Ovary (tissue), 9 donors: ENCODE results near the gene GUCA1A. TPM values are rescaled to one million over a fixed set of nuclear protein-coding genes. Genes with fewer than 3 reads are reported as not detected.

ENCODE experiments used
- DNase-seq, 5 donors: peaks; one replicate each; pipeline ENCODE4 v3.0.0-alpha.2; 2019 to 2020
- H3K27ac ChIP-seq, 2 donors: fragments of 200-600 bp; one replicate each; pipeline versions ENCODE4 v1.5.1 to v1.8.0; 2019 to 2022
- H3K27me3 ChIP-seq: fragments of 200-600 bp; one replicate; pipeline ENCODE4 v1.8.0; 2022
- H3K36me3 ChIP-seq: fragments of 200-600 bp; sonication (generic); one replicate; pipeline ENCODE4 v1.5.1; 2019
- H3K4me1 ChIP-seq: one replicate; pipeline ENCODE4 v1.8.1; 2013; ENCODE audit warnings: mild to moderate bottlenecking, moderate library complexity; ENCODE audit not compliant: insufficient read depth
- H3K4me3 ChIP-seq: fragments of 200-600 bp; sonication (generic); one replicate; pipeline ENCODE4 v1.5.1; 2017
- H3K9me3 ChIP-seq, 2 donors: fragments of 200-600 bp in 1 of 2; sonication (generic) in 1 of 2; one replicate each; pipeline versions ENCODE4 v1.5.1 to v1.8.1; 2013 to 2019; ENCODE audit warnings: mild to moderate bottlenecking in 1 of 2, moderate library complexity in 1 of 2
- EP300 ChIP-seq: sonication (generic); formaldehyde crosslinking; IDR thresholded peaks from one replicate; pipeline ENCODE4 v1.6.1; 2017; ENCODE audit warnings: antibody characterized with exemption
- POLR2A ChIP-seq: fragments of 450-650 bp; IDR thresholded peaks from one replicate; pipeline ENCODE4 v1.6.1; 2017; ENCODE audit warnings: antibody characterized with exemption, mild to moderate bottlenecking, moderate library complexity
- WGBS, 3 donors: extraction: QIAGEN DNeasy Blood & Tissue Kit in 1 of 3; methylation state at CpG; one replicate each; pipeline versions ENCODE4 v1.1.5 to v1.1.7; 2013 to 2017; 5-methylcytosine and 5-hydroxymethylcytosine counted together
- intact Hi-C, 4 donors: fragments of 100-400 bp; cut with DNase I; formaldehyde crosslinking; loops; one replicate each; pipeline versions ENCODE4 v1.11.0 to v1.15.1; 2022 to 2023
- polyA plus RNA-seq, 2 donors: library from polyadenylated mRNA; stranded (reverse); fragments of 200-250 nt in 1 of 2; fragments of 350-450 nt in 1 of 2; fragmentation: Illumina TruSeq in 1 of 2; extraction: RNeasy Lipid Tissue Mini Kit (QIAGEN cat#74804) in 1 of 2; gene quantifications; one replicate each; pipeline ENCODE4 v1.2.3, GENCODE V29; 2013 to 2014
- total RNA-seq, 7 donors: library from RNA; depleted of rRNA in 2 of 7; stranded (reverse); fragments of >200 nt in 2 of 7; fragmentation: NEBNext Ultra II Directional in 3 of 7; extraction: Animal tissue kit (Norgen Biotek cat#: 25700) in 3 of 7; gene quantifications; one replicate each; pipeline versions ENCODE4 v1.1.0 to v1.2.4, GENCODE V29; 2016 to 2023
- TF ChIP-seq, protein P1 (sequence below), 3 donors: fragments of 450-650 bp in 2 of 3; fragments of 200-600 bp in 1 of 3; IDR thresholded peaks; one replicate each; pipeline versions ENCODE4 v1.5.1 to v1.8.0; 2016 to 2022; ENCODE audit warnings: antibody characterized with exemption in 3 of 3, mild to moderate bottlenecking in 1 of 3
- donor health status: DM: no; HTN: no; CAD: no; lungs with moderate emphysema.
- donor health status: DM: no; HTN: no; CAD: no.
- donor health status: Bipolar disorder and iron deficiency.
- donor health status: DM: yes; HTN: yes; CAD: no.
- donor health status: DM: no; HTN: no; CAD: no.
- donor health status: DM: yes; HTN: yes; CAD: no.

The GUCA1A gene
- total and polyA plus RNA-seq, 9 donors, result 0.06 TPM; not detected in 8

DNA sequence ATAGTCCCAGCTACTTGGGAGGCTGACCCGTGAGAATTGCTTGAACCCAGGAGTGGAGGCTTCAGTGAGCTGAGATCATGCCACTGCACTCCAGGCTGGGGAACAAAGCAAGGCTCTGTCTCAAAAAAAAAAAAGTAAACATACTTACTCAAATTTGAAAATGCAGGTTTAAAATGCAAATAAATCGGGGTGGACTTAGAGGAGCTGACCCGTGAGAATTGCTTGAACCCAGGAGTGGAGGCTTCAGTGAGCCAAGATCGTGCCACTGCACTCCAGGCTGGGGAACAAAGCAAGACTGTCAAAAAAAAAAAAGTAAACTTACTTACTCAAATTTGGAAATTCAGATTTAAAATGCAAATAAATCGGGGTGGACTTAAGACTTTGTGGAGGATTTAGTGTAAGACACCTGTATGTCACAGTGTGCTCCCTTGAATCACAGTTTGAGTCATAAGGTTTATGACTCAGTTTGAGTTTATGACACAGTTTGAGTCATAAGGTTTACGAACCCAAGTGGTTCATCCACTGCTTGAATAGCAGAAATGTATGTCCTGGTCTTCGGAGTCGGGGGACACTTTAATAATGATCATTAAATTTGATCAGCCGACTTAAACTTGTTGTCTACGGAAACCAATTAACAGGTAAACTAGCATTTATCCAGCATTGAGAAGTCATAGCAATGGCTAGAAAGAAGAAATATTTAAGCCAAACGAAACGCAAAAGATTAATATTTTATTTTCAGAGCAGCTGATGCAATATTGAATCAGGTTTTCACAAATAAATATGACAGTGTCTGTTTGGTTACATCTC lies 51.3 kb downstream of the GUCA1A start:
- Histone ChIP-seq H3K27me3 (no peaks in the 10 kb centered on the region), H3K36me3 (no peaks in the 10 kb centered on the region), H3K9me3 (no peaks in the 10 kb centered on the region), H3K27ac (no peak overlapping the region), H3K4me1 (no peaks in the 10 kb centered on the region), H3K4me3 (no peak overlapping the region)
- 81 to 82% (median 81%) methylated on average over 12 of the region's 12 CpGs for WGBS, 3 donors
- DNase-seq, result no peak
- TF ChIP-seq POLR2A (no peak), EP300 (no peak)
- TF ChIP-seq, protein P1, sequence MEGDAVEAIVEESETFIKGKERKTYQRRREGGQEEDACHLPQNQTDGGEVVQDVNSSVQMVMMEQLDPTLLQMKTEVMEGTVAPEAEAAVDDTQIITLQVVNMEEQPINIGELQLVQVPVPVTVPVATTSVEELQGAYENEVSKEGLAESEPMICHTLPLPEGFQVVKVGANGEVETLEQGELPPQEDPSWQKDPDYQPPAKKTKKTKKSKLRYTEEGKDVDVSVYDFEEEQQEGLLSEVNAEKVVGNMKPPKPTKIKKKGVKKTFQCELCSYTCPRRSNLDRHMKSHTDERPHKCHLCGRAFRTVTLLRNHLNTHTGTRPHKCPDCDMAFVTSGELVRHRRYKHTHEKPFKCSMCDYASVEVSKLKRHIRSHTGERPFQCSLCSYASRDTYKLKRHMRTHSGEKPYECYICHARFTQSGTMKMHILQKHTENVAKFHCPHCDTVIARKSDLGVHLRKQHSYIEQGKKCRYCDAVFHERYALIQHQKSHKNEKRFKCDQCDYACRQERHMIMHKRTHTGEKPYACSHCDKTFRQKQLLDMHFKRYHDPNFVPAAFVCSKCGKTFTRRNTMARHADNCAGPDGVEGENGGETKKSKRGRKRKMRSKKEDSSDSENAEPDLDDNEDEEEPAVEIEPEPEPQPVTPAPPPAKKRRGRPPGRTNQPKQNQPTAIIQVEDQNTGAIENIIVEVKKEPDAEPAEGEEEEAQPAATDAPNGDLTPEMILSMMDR (IDR thresholded peaks at IDR 0.05), result no peak
- intact Hi-C loops, result no loop called here

DNA sequence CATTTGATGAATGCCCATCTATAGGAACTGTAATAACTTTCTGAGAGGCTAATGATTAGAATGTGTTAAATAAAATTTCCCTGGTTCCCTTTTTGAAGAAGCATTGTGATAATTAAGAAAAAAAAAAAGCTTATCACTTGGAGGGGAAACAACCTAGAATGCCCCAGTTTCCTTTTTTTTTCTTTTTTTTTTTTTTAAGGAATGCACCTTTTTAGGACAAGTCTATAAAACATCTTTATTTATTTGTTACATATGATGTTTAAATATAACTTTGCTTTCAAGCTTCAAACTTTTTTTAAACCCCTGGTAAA lies 51.8 kb downstream of the GUCA1A start:
- no peak overlapping the region for H3K4me3 ChIP-seq
- TF ChIP-seq EP300, result no peak
- TF ChIP-seq, protein P1 (IDR thresholded peaks at IDR 0.05), result no peak
- no peak overlapping the region for H3K27ac ChIP-seq
- H3K36me3 ChIP-seq, result no peaks in the 10 kb centered on the region
- intact Hi-C loops, result no loop called here
- no peak for DNase-seq
- no peaks in the 10 kb centered on the region for H3K9me3 ChIP-seq
- H3K27me3 ChIP-seq, result no peaks in the 10 kb centered on the region
- H3K4me1 ChIP-seq, result no peaks in the 10 kb centered on the region

DNA sequence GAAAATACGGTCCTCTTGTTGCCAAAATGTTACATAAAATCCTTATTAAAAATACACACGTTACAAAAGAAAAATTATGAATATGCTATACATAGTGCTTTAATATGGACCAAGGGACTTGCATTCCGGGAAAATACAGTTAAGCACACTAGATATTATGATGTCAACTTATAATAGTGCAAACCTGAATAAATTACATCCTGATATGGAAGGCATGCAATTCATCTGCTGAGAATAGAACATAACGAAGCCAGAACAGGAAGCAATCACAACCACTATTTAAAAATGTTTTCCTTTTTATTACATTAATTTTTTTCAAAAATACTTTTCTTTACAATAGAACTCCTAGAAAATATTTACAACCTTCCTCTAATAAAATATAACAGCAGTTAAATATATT lies 52.3 kb downstream of the GUCA1A start:
- WGBS, 3 donors, result 19 to 29% (median 20%) methylated on average over 4 of the region's 4 CpGs
- TF ChIP-seq EP300, result no peak
- TF ChIP-seq, protein P1 (IDR thresholded peaks at IDR 0.05), result no peak
- TF ChIP-seq POLR2A, result no peak
- DNase-seq, result no peak

DNA sequence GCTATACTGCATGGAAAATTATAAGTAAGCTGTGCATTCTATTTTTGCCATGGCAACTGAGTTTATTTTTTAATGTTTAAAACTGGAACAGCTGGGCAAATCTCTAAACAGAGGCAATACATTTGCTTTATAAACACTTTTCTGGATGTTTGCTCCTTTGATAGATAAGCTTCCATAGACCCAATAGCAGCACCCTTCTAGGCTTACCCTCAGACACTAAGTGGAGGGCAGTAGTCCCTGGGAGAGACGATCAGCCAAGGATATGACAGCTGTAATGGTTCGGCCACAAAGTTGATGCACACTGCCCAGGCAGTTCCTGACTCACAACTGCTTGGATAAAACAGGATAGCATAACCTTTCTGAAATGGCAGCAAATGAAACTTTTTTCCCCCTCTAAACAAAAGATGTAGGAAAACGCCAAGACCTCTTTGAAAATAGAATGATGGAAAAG lies 53.0 kb downstream of the GUCA1A start:
- Histone ChIP-seq H3K4me1 (peaks cover 5% of the 10 kb centered on the region), H3K36me3 (no peaks in the 10 kb centered on the region), H3K27me3 (no peaks in the 10 kb centered on the region), H3K27ac (no peak overlapping the region), H3K4me3 (no peak overlapping the region), H3K9me3 (no peaks in the 10 kb centered on the region)
- intact Hi-C loops, result no loop called here
- TF ChIP-seq POLR2A (no peak), EP300 (no peak)
- TF ChIP-seq, protein P1 (IDR thresholded peaks at IDR 0.05), result no peak
- WGBS, 3 donors, result 9 to 27% (median 13%) methylated on average over 3 of the region's 3 CpGs
- DNase-seq, result no peak

More for the DNA sequence above, 52.3 kb downstream of the GUCA1A start:
- intact Hi-C loops, result no loop called here
- Histone ChIP-seq H3K36me3 (no peaks in the 10 kb centered on the region), H3K4me3 (no peak overlapping the region), H3K27ac (no peak overlapping the region), H3K27me3 (no peaks in the 10 kb centered on the region), H3K9me3 (no peaks in the 10 kb centered on the region), H3K4me1 (no peaks in the 10 kb centered on the region)
